Mesenchymal stem cell (in vitro differentiated cells and primary cell): ENCODE measurements around the gene CCDC30. TPM values are rescaled to one million over a fixed set of nuclear protein-coding genes. Genes with fewer than 3 reads are reported as not detected.

Experiments used
- DNase-seq: peaks from one replicate; pipeline ENCODE4 v3.0.0-alpha.2; 2013
- H2AFZ ChIP-seq: one replicate; pipeline ENCODE4 v1.6.1; 2013; ENCODE audit warnings: low read depth, mild to moderate bottlenecking, control low read depth, inconsistent platforms, low read length, moderate library complexity
- H2AK5ac ChIP-seq: 2 replicates; pipeline ENCODE4 v1.6.1; 2013; ENCODE audit warnings: low read length, moderate library complexity, mild to moderate bottlenecking, inconsistent platforms; ENCODE audit not compliant: severe bottlenecking
- H2BK120ac ChIP-seq: one replicate; pipeline ENCODE4 v1.6.1; 2013; ENCODE audit warnings: low read depth, mild to moderate bottlenecking, inconsistent platforms, low read length, moderate library complexity
- H2BK12ac ChIP-seq, 2 experiments: one replicate each; pipeline ENCODE4 v1.6.1; 2013; ENCODE audit warnings: inconsistent platforms in 2 of 2, low read length in 2 of 2, mild to moderate bottlenecking in 2 of 2, moderate library complexity in 2 of 2, control low read depth in 1 of 2
- H2BK15ac ChIP-seq: one replicate; pipeline ENCODE4 v1.6.1; 2013; ENCODE audit warnings: mild to moderate bottlenecking, low read depth, inconsistent platforms; ENCODE audit not compliant: poor library complexity, severe bottlenecking
- H2BK5ac ChIP-seq: 2 replicates; pipeline ENCODE4 v1.6.1; 2013; ENCODE audit warnings: low read depth, mild to moderate bottlenecking, low read length, control low read depth, inconsistent platforms; ENCODE audit not compliant: poor library complexity, severe bottlenecking
- H3K14ac ChIP-seq, 2 experiments: one replicate each; pipeline ENCODE4 v1.6.1; 2013; ENCODE audit warnings: inconsistent platforms in 2 of 2, low read length in 2 of 2, control low read depth in 1 of 2, mild to moderate bottlenecking in 1 of 2, moderate library complexity in 1 of 2
- H3K18ac ChIP-seq, 2 experiments: one replicate each; pipeline ENCODE4 v1.6.1; 2013; ENCODE audit warnings: inconsistent platforms in 2 of 2, low read length in 2 of 2, control low read depth in 1 of 2, low read depth in 1 of 2, mild to moderate bottlenecking in 1 of 2
- H3K23ac ChIP-seq, 2 experiments: one replicate each; pipeline ENCODE4 v1.6.1; 2013; ENCODE audit warnings: inconsistent platforms in 2 of 2, low read length in 2 of 2, mild to moderate bottlenecking in 2 of 2, moderate library complexity in 2 of 2, control low read depth in 1 of 2
- H3K27ac ChIP-seq: 2 replicates; pipeline ENCODE4 v1.5.1; 2013; ENCODE audit warnings: mild to moderate bottlenecking, moderate library complexity, low read length, control low read depth, inconsistent platforms; ENCODE audit not compliant: poor library complexity, severe bottlenecking
- H3K27me3 ChIP-seq, 2 experiments: 2 replicates each; pipeline versions ENCODE4 v1.6.1 to v1.7.0; 2013; ENCODE audit warnings: low read length in 2 of 2, mild to moderate bottlenecking in 2 of 2, moderate library complexity in 2 of 2, control low read depth in 1 of 2, inconsistent platforms in 1 of 2; ENCODE audit not compliant: control insufficient read depth in 1 of 2, insufficient read depth in 1 of 2
- H3K36me3 ChIP-seq, 2 experiments: 2 replicates each; pipeline versions ENCODE4 v1.6.1 to v1.7.0; 2013; ENCODE audit warnings: low read length in 2 of 2, control low read depth in 1 of 2, inconsistent platforms in 1 of 2, low read depth in 1 of 2, mild to moderate bottlenecking in 1 of 2; ENCODE audit not compliant: insufficient read depth in 2 of 2, control insufficient read depth in 1 of 2
- H3K4ac ChIP-seq, 2 experiments: one replicate each; pipeline ENCODE4 v1.6.1; 2013; ENCODE audit warnings: inconsistent platforms in 2 of 2, low read length in 2 of 2, mild to moderate bottlenecking in 2 of 2, moderate library complexity in 2 of 2, control low read depth in 1 of 2, low read depth in 1 of 2
- H3K4me1 ChIP-seq: 2 replicates; pipeline ENCODE4 v1.6.1; 2013; ENCODE audit warnings: low read depth, low read length, control low read depth; ENCODE audit not compliant: control insufficient read depth, insufficient read depth
- H3K4me2 ChIP-seq: 2 replicates; pipeline ENCODE4 v1.6.1; 2013; ENCODE audit warnings: low read length, mild to moderate bottlenecking, inconsistent platforms; ENCODE audit not compliant: poor library complexity, severe bottlenecking
- H3K4me3 ChIP-seq, 2 experiments: 2 replicates each; pipeline versions ENCODE4 v1.5.1 to v1.7.0; 2013; ENCODE audit warnings: low read length in 2 of 2, mild to moderate bottlenecking in 2 of 2, control low read depth in 1 of 2, low read depth in 1 of 2; ENCODE audit not compliant: insufficient read depth in 1 of 2
- H3K79me1 ChIP-seq: replicated peaks from 2 replicates; pipeline ENCODE4 v1.6.1; 2013; ENCODE audit warnings: mild to moderate bottlenecking, control low read depth, low read length, inconsistent platforms; ENCODE audit not compliant: poor library complexity, severe bottlenecking
- H3K9ac ChIP-seq: 2 replicates; pipeline ENCODE4 v1.7.0; 2013; ENCODE audit warnings: mild to moderate bottlenecking, low read length, moderate library complexity
- H3K9me3 ChIP-seq: 2 replicates; pipeline ENCODE4 v1.7.0; 2013; ENCODE audit warnings: mild to moderate bottlenecking, low read length; ENCODE audit not compliant: control insufficient read depth
- H4K8ac ChIP-seq: one replicate; pipeline ENCODE4 v1.6.1; 2013; ENCODE audit warnings: inconsistent platforms, mild to moderate bottlenecking, low read length, moderate library complexity
- H4K91ac ChIP-seq: one replicate; pipeline ENCODE4 v1.6.1; 2013; ENCODE audit warnings: mild to moderate bottlenecking, low read length, inconsistent platforms
- WGBS: methylation state at CpG from one replicate; pipeline ENCODE4 v1.1.7; 2013; ENCODE audit warnings: mixed read lengths; 5-methylcytosine and 5-hydroxymethylcytosine counted together
- small RNA-seq: library from polyadenylated mRNA; stranded (forward); fragments of <200 nt; extraction: miRNeasy Mini kit (QIAGEN cat#:217004); gene quantifications from one replicate; pipeline ENCODE3, GENCODE V24; 2013; ENCODE audit warnings: low read depth

The CCDC30 gene

GRCh38 chr1:42703888-42704464 lies 240.9 kb downstream of the CCDC30 start:
- H2BK5ac ChIP-seq: no peak overlapping the region
- no peak overlapping the region for H3K4me2 ChIP-seq
- H2BK120ac ChIP-seq: no peak overlapping the region
- H3K4me3 ChIP-seq: no peak overlapping the region
- H3K23ac ChIP-seq: no peak overlapping the region
- no peak overlapping the region for H2AFZ ChIP-seq
- no peak overlapping the region for H4K8ac ChIP-seq
- no peaks in the 10 kb centered on the region for H3K9me3 ChIP-seq
- no peak overlapping the region for H3K9ac ChIP-seq
- WGBS: over 99% methylated on average over 7 of the region's 7 CpGs
- DNase-seq: no peak
- no peaks in the 10 kb centered on the region for H3K4me1 ChIP-seq
- peaks cover 19% of the 10 kb centered on the region for H3K79me1 ChIP-seq
- H2AK5ac ChIP-seq: no peak overlapping the region
- no peak overlapping the region for H3K27ac ChIP-seq
- no peak overlapping the region for H2BK15ac ChIP-seq
- H3K14ac ChIP-seq: no peak overlapping the region
- peaks cover 33 to 92% of the 10 kb centered on the region in 2 experiments for H3K36me3 ChIP-seq
- no peak overlapping the region for H2BK12ac ChIP-seq
- no peaks in the 10 kb centered on the region for H3K27me3 ChIP-seq
- no peak overlapping the region for H3K4ac ChIP-seq
- no peak overlapping the region for H3K18ac ChIP-seq
- no peak overlapping the region for H4K91ac ChIP-seq

Small RNAs within 50 kb of the gene (small RNA-seq; reads per million reads assigned to genes)
- gene RNU6-536P: not detected
- gene TMSB4XP1: not detected
